GM21528 (cell line): ENCODE measurements around the gene PDZD2.
A peak's percentile ranks its signal among the peaks of the same experiment; 100 is the strongest.
"Not testable (repeated sequence)": the region's sequence is repeated elsewhere in the genome, so short reads cannot be mapped to it uniquely, and the experiment has no call there.

ENCODE experiments used
- ATAC-seq: cut with Tn5 transposase; IDR thresholded peaks from one replicate; pipeline ENCODE4 v1.9.1; 2021; ENCODE audit warnings: mild to moderate bottlenecking, moderate library complexity; ENCODE audit not compliant: unreplicated experiment, low FRiP score

PDZD2 gene

GRCh38 chr5:31638748-31639418 lies at the start of gene PDZD2:
Gene PDZD2, plus strand, starts transcription at chr5:31639131.
- ATAC-seq = peak; percentile 77

GRCh38 chr5:31593665-31594064 lies 45.3 kb upstream of the PDZD2 start:
- ATAC-seq = no peak

- no peak for ATAC-seq
These were observed 42.6 kb upstream of the PDZD2 start for GRCh38 chr5:31596354-31596753.

- ATAC-seq = no peak
These were observed 40.0 kb upstream of the PDZD2 start for GRCh38 chr5:31598640-31599611.

- ATAC-seq = not testable (repeated sequence)
These were observed 36.6 kb upstream of the PDZD2 start for GRCh38 chr5:31602305-31602704.

- ATAC-seq = no peak
These were observed 34.7 kb upstream of the PDZD2 start for GRCh38 chr5:31604240-31604639.

- ATAC-seq = no peak
These were observed 34.3 kb upstream of the PDZD2 start for GRCh38 chr5:31604644-31605043.

- no peak for ATAC-seq
These were observed 33.0 kb upstream of the PDZD2 start for GRCh38 chr5:31605920-31606319.

GRCh38 chr5:31607546-31607945 lies 31.4 kb upstream of the PDZD2 start:
- ATAC-seq = no peak

GRCh38 chr5:31611002-31611401 lies 27.9 kb upstream of the PDZD2 start:
- ATAC-seq = no peak

- no peak for ATAC-seq
These were observed 25.3 kb upstream of the PDZD2 start for GRCh38 chr5:31613651-31614050.

- ATAC-seq = no peak
These were observed 24.5 kb upstream of the PDZD2 start for GRCh38 chr5:31614151-31615020.

GRCh38 chr5:31617867-31618266 lies 21.1 kb upstream of the PDZD2 start:
- ATAC-seq = no peak

- no peak for ATAC-seq
These were observed 18.9 kb upstream of the PDZD2 start for GRCh38 chr5:31620026-31620425.

- no peak for ATAC-seq
These were observed 15.7 kb upstream of the PDZD2 start for GRCh38 chr5:31623249-31623648.

- no peak for ATAC-seq
These were observed 13.5 kb upstream of the PDZD2 start for GRCh38 chr5:31625394-31625793.

- ATAC-seq = no peak
These were observed 12.8 kb upstream of the PDZD2 start for GRCh38 chr5:31626156-31626555.

GRCh38 chr5:31626604-31627234 lies 12.2 kb upstream of the PDZD2 start:
- ATAC-seq = no peak

- ATAC-seq = no peak
These were observed 8.0 kb upstream of the PDZD2 start for GRCh38 chr5:31630931-31631330.

GRCh38 chr5:31632460-31632859 lies 6.5 kb upstream of the PDZD2 start:
- no peak for ATAC-seq
